VCaP (cell line): ENCODE measurements around the gene MIEF1.

Source experiments
- H3K27ac ChIP-seq: fragments of 450-650 bp; 2 replicates; pipeline ENCODE4 v1.5.1; 2017
- CTCF ChIP-seq: fragments of 450-650 bp; conservative IDR thresholded peaks from 2 replicates; pipeline ENCODE4 v1.5.1; 2017; ENCODE audit warnings: mild to moderate bottlenecking, moderate library complexity

MIEF1 gene

GRCh38 chr22:39546889-39547586, 44.9 kb downstream of the MIEF1 start:
- no peak for TF ChIP-seq CTCF

GRCh38 chr22:39547587-39547947, 45.5 kb downstream of the MIEF1 start:
- TF ChIP-seq CTCF = no peak
- no peak overlapping the region for H3K27ac ChIP-seq

More at GRCh38 chr22:39546889-39547586, 44.9 kb downstream of the MIEF1 start:
- H3K27ac ChIP-seq = no peak overlapping the region

GRCh38 chr22:39553429-39553828, 51.3 kb downstream of the MIEF1 start:
- no peak overlapping the region for H3K27ac ChIP-seq
- TF ChIP-seq CTCF = no peak

- no peak for TF ChIP-seq CTCF
- H3K27ac ChIP-seq = no peak overlapping the region
Measured at GRCh38 chr22:39554151-39554550, 52.1 kb downstream of the MIEF1 start.

GRCh38 chr22:39556970-39557841, 55.1 kb downstream of the MIEF1 start:
- peak; percentile 65 for TF ChIP-seq CTCF
- H3K27ac ChIP-seq = peak overlapping the region; percentile 25; the same call in 1 of the 2 replicates

GRCh38 chr22:39558254-39558727, 56.2 kb downstream of the MIEF1 start:
- no peak for TF ChIP-seq CTCF

GRCh38 chr22:39558950-39559349, 56.9 kb downstream of the MIEF1 start:
- no peak overlapping the region for H3K27ac ChIP-seq
- no peak for TF ChIP-seq CTCF

More at GRCh38 chr22:39558254-39558727, 56.2 kb downstream of the MIEF1 start:
- no peak overlapping the region for H3K27ac ChIP-seq
